B cell (primary cell): ENCODE measurements around the gene KCNQ2. TPM values are rescaled to one million over a fixed set of nuclear protein-coding genes. Genes with fewer than 3 reads are reported as not detected.

Experiments
- ATAC-seq: fragments of 200-7000 bp; cut with Tn5 transposase; one replicate; pipeline ENCODE4 v1.10.0; 2021; ENCODE audit warnings: low read depth, mild to moderate bottlenecking, moderate number of reproducible peaks, moderate library complexity
- CTCF ChIA-PET: fragments of 350-600 bp; sonication (Branson Sonifier 250); formaldehyde crosslinking; loops from one replicate; lab custom pipeline; 2021; ENCODE audit warnings: antibody characterized with exemption, inconsistent platforms; lab: Charles Lee
- POLR2A ChIA-PET: fragments of 350-600 bp; sonication (Branson Sonifier 250); formaldehyde crosslinking; loops from one replicate; lab custom pipeline; 2021; ENCODE audit warnings: antibody characterized with exemption; lab: Charles Lee
- DNase-seq: peaks from one replicate; pipeline ENCODE4 v3.0.0; 2013
- H2AFZ ChIP-seq: 2 replicates; pipeline ENCODE4 v1.6.1; 2012; ENCODE audit warnings: mild to moderate bottlenecking, low read depth, low read length; ENCODE audit not compliant: insufficient read depth, poor library complexity, severe bottlenecking
- H3K27ac ChIP-seq, 2 donors: 1 replicate in 1 of 2; 2 replicates in 1 of 2; pipeline ENCODE4 v1.5.1; 2012 to 2013; ENCODE audit warnings: low read length in 2 of 2, mild to moderate bottlenecking in 2 of 2, moderate library complexity in 1 of 2
- H3K27me3 ChIP-seq, 4 experiments: fragments of 200-600 bp in 1 of 4; sonication (generic) in 1 of 4; replicated peaks in 1 of 4; 1 replicate in 2 of 4; 2 replicates in 2 of 4; pipeline versions ENCODE4 v1.6.1 to v1.7.0; 2013 to 2016; ENCODE audit warnings: low read length in 3 of 4, mild to moderate bottlenecking in 2 of 4, mixed read lengths in 1 of 4, moderate library complexity in 1 of 4; ENCODE audit not compliant: insufficient read depth in 4 of 4, control insufficient read depth in 3 of 4; ENCODE audit errors: control extremely low read depth in 1 of 4
- H3K36me3 ChIP-seq, 2 experiments: replicated peaks in 1 of 2; 1 replicate in 1 of 2; 2 replicates in 1 of 2; pipeline versions ENCODE4 v1.6.1 to v1.7.1; 2013; ENCODE audit warnings: low read length in 1 of 2; ENCODE audit not compliant: insufficient read depth in 2 of 2, control insufficient read depth in 1 of 2; ENCODE audit errors: control extremely low read depth in 1 of 2, extremely low read depth in 1 of 2
- H3K4me1 ChIP-seq, 2 donors: fragments of 200-600 bp in 1 of 2; sonication (generic) in 1 of 2; 1 replicate in 1 of 2; 2 replicates in 1 of 2; pipeline versions ENCODE4 v1.5.1 to v1.6.1; 2013 to 2017; ENCODE audit warnings: low read length in 2 of 2; ENCODE audit not compliant: control insufficient read depth in 2 of 2, insufficient read depth in 2 of 2
- H3K4me2 ChIP-seq: replicated peaks from 2 replicates; pipeline ENCODE3; 2012; ENCODE audit warnings: mild to moderate bottlenecking, low read depth, low read length; ENCODE audit not compliant: poor library complexity, severe bottlenecking
- H3K4me3 ChIP-seq, 5 experiments: fragments of 200-600 bp in 1 of 5; sonication (generic) in 1 of 5; 1 replicate in 3 of 5; 2 replicates in 2 of 5; pipeline versions ENCODE4 v1.5.1 to v1.7.0; 2011 to 2016; ENCODE audit warnings: low read length in 4 of 5, mild to moderate bottlenecking in 4 of 5, low read depth in 2 of 5, control low read depth in 1 of 5, moderate library complexity in 1 of 5; ENCODE audit not compliant: insufficient read depth in 1 of 5; ENCODE audit errors: control extremely low read depth in 1 of 5, extremely low read depth in 1 of 5
- H3K79me2 ChIP-seq: fragments of 200-600 bp; sonication (generic); one replicate; pipeline ENCODE4 v1.6.0; 2016; ENCODE audit warnings: low read length; ENCODE audit not compliant: control insufficient read depth, insufficient read depth
- H3K9ac ChIP-seq: fragments of 200-600 bp; sonication (generic); 2 replicates; pipeline ENCODE4 v1.6.1; 2017; ENCODE audit warnings: mild to moderate bottlenecking, low read length, moderate library complexity
- H3K9me3 ChIP-seq, 3 donors: one replicate each; pipeline versions ENCODE4 v1.6.1 to v1.7.1; 2013; ENCODE audit warnings: low read length in 2 of 3; ENCODE audit not compliant: control insufficient read depth in 2 of 3, insufficient read depth in 1 of 3; ENCODE audit errors: control extremely low read depth in 1 of 3
- H4K20me1 ChIP-seq: 2 replicates; pipeline ENCODE4 v1.6.0; 2012; ENCODE audit warnings: mild to moderate bottlenecking, low read length; ENCODE audit not compliant: insufficient read depth, control insufficient read depth, poor library complexity, severe bottlenecking
- H3K27ac Mint-ChIP-seq: one replicate; pipeline ENCODE4 v1.8.0; 2021; ENCODE audit warnings: mixed read lengths
- H3K27me3 Mint-ChIP-seq: one replicate; pipeline ENCODE4 v1.8.0; 2021; ENCODE audit warnings: mixed read lengths
- H3K4me1 Mint-ChIP-seq: one replicate; pipeline ENCODE4 v1.8.0; 2021; ENCODE audit warnings: mixed read lengths
- H3K4me3 Mint-ChIP-seq: one replicate; pipeline ENCODE4 v1.8.0; 2021; ENCODE audit warnings: mixed read lengths
- H3K9me3 Mint-ChIP-seq: one replicate; pipeline ENCODE4 v1.8.0; 2022; ENCODE audit warnings: mixed read lengths; ENCODE audit not compliant: insufficient read depth
- CTCF ChIP-seq: fragments of 200-600 bp; IDR thresholded peaks from one replicate; pipeline ENCODE4 v1.8.0; 2022; ENCODE audit warnings: antibody characterized with exemption, mild to moderate bottlenecking
- EZH2 ChIP-seq: IDR thresholded peaks from 2 replicates; pipeline ENCODE4 v1.6.1; 2012; ENCODE audit warnings: borderline replicate concordance, low read depth, mild to moderate bottlenecking, moderate library complexity, low read length; ENCODE audit not compliant: insufficient read depth, poor library complexity, severe bottlenecking
- WGBS: methylation state at CpG from one replicate; pipeline ENCODE4 v1.1.5; 2013; ENCODE audit warnings: missing lambda C conversion rate; ENCODE audit not compliant: insufficient coverage; 5-methylcytosine and 5-hydroxymethylcytosine counted together
- intact Hi-C: fragments of 100-400 bp; cut with micrococcal nuclease; formaldehyde crosslinking; loops from one replicate; pipeline ENCODE4 v1.10.0; 2022
- polyA plus RNA-seq: library from polyadenylated mRNA; depleted of rRNA; stranded (reverse); fragments of >200 nt; gene quantifications from 2 replicates; pipeline ENCODE4 v1.2.3, GENCODE V29; 2012
- total RNA-seq, 2 donors: library from RNA; stranded (reverse); fragments of 120-200 nt in 1 of 2; gene quantifications; 1 replicate in 1 of 2; 2 replicates in 1 of 2; pipeline versions ENCODE4 v1.2.3 to v1.2.4, GENCODE V29; 2013 to 2022

Gene KCNQ2
- total and polyA plus RNA-seq, 2 donors (not counting 1 experiment from before 2014, with no cell fraction given) = 0.12 TPM; not detected in 1

- Histone ChIP-seq H3K27me3 (peaks cover 0 to 46% (median 7%) of the 10 kb centered on the region in 4 experiments), H3K27ac (no peak overlapping the region), H2AFZ (no peak overlapping the region), H4K20me1 (no peaks in the 10 kb centered on the region), H3K9me3 (peaks cover 0 to 19% (median 0%) of the 10 kb centered on the region in 3 donors), H3K4me1 (peaks cover 0 to 9% of the 10 kb centered on the region in 2 donors), H3K79me2 (no peaks in the 10 kb centered on the region), H3K36me3 (no peaks in the 10 kb centered on the region), H3K4me2 (no peak overlapping the region), H3K9ac (no peak overlapping the region), H3K4me3 (no peak overlapping the region)
- TF ChIP-seq CTCF (no peak), EZH2 (no peak)
- Mint-ChIP-seq H3K27me3 (peaks cover 17% of the 10 kb centered on the region), H3K9me3 (no peaks in the 10 kb centered on the region), H3K27ac (no peak overlapping the region), H3K4me3 (no peak overlapping the region), H3K4me1 (peaks cover 4% of the 10 kb centered on the region)
- ATAC-seq = no peak
- WGBS = 84% methylated on average over 20 of the region's 23 CpGs
- CTCF ChIA-PET = no interaction called here
- intact Hi-C loops = no loop called here
- no peak for DNase-seq
- POLR2A ChIA-PET = no interaction called here
Observed at GRCh38 chr20:63363013-63363957, 109.2 kb downstream of the KCNQ2 start.

- Histone ChIP-seq H3K27ac (no peak overlapping the region), H3K79me2 (no peaks in the 10 kb centered on the region), H2AFZ (no peak overlapping the region), H3K9ac (no peak overlapping the region), H3K36me3 (no peaks in the 10 kb centered on the region), H4K20me1 (no peaks in the 10 kb centered on the region), H3K4me1 (peaks cover 0 to 9% of the 10 kb centered on the region in 2 donors), H3K9me3 (peaks cover 0 to 19% (median 0%) of the 10 kb centered on the region in 3 donors), H3K4me2 (no peak overlapping the region), H3K27me3 (peaks cover 0 to 45% (median 7%) of the 10 kb centered on the region in 4 experiments), H3K4me3 (no peak overlapping the region)
- DNase-seq (no peak), ATAC-seq (no peak)
- ChIA-PET POLR2A (no interaction called here), CTCF (no interaction called here)
- Mint-ChIP-seq H3K27ac (no peak overlapping the region), H3K9me3 (no peaks in the 10 kb centered on the region), H3K27me3 (peaks cover 17% of the 10 kb centered on the region), H3K4me3 (no peak overlapping the region), H3K4me1 (peaks cover 4% of the 10 kb centered on the region)
- intact Hi-C loops = no loop called here
- WGBS = 71% methylated on average over 16 of the region's 16 CpGs
- TF ChIP-seq CTCF = no peak
- TF ChIP-seq EZH2 = no peak
Observed at GRCh38 chr20:63362436-63363009, 109.9 kb downstream of the KCNQ2 start.
